Ramos (cell line): ENCODE data around the gene RPS6KA4.

Source experiments
- in situ Hi-C: fragments of 300-500 bp; cut with MboI; formaldehyde crosslinking; loops from one replicate; pipeline ENCODE4 v1.14.3; 2022; ENCODE audit warnings: low sequenced_read_pairs; ENCODE audit not compliant: unreplicated experiment

RPS6KA4 gene

DNA sequence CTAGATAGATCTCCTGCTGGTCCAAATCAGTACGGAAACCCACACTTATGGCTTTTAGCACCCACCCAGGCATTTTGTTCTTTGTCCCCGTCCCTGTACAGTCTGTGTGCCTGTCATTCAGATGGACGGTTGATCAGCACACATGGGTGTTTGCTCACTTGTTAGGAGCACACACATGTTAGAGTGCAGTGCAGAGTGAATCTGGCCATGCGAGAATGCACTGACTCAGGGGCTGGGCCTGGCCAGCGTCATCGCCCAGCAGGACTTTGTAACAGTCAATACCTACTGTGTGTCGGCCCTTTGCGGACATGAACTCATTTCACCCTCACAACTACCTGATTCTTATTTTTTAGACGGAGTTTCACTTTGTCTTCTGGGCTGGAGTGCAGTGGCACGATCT lies 3.4 kb downstream of the RPS6KA4 start:
- in situ Hi-C loops, result no loop called here

DNA sequence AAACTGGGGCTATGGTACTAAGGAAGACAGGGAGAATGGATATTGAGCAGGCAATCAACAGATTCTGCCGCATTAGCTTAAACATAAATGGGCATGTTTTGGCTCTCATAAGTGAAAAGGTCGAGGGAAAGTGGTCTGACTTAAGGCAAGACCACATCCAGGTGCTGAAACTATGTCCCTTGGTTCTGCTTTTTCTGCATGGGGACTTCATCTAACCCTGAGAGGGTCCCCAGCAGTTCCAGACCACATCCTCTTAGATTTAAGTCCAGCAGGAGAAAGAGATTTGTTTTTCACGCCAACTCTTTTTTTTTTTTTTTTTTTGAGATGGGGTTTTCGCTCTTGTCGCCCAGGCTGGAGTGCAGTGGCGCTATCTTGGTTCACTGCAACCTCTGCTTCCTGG lies 5.5 kb downstream of the RPS6KA4 start:
- in situ Hi-C loops, result no loop called here

GRCh38 chr11:64364911-64365310 lies 5.9 kb downstream of the RPS6KA4 start:
- in situ Hi-C loops, result no loop called here

DNA sequence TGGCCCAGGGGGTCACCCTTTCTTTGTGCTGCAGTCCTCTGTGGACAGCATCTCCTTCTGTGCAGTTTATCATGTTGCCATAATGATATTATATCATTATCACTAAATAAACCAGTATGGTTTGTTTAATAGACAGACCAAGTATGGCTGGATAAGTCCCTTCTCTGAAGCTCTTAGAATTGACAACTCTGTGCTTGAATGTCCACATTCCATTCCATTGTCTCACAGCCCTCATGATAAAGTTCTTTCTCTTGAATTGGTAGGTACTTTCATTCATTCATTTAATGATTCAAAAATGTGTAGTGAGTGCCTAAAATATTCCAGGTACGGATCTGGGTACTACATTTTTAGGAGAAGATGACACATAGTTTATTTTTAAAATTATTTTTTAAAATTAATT lies 7.8 kb downstream of the RPS6KA4 start:
- in situ Hi-C loops, result no loop called here

DNA sequence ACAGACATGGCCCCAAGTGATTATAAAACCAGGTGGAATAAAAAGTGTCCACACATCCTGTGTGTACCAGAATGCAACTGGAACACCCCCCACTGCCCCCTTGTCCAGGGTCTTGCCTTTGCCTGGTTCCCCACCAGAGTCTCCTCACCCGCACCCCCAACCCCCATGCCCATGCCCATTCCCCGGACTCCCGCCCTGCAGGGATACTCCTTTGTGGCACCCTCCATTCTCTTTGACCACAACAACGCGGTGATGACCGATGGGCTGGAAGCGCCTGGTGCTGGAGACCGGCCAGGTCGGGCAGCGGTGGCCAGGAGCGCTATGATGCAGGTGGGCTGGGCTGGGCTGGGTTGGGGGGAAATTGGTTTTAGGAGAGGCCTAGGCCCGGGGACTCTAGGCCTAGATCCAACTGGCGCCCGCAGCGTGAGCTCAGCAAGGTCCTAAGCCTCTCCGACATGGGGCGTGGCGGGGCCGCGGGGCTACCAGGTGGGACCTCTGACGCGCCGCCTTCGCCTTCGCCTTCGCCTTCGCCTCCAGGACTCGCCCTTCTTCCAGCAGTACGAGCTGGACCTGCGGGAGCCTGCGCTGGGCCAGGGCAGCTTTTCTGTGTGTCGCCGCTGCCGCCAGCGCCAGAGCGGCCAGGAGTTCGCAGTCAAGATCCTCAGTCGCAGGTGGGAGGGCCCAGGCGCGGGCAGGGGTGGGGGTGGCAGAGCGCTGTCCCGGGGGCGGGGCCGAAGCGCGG lies 9.1 kb downstream of the RPS6KA4 start:
- in situ Hi-C loops, result no loop called here

- in situ Hi-C loops, result no loop called here
Observed at GRCh38 chr11:64368673-64369074, 9.7 kb downstream of the RPS6KA4 start.

- in situ Hi-C loops, result no loop called here
Observed at GRCh38 chr11:64369440-64370421, 10.8 kb downstream of the RPS6KA4 start.

GRCh38 chr11:64371201-64371600 lies 12.2 kb downstream of the RPS6KA4 start:
- in situ Hi-C loops, result no loop called here

- in situ Hi-C loops, result no loop called here
Observed at GRCh38 chr11:64372021-64372420, 13.1 kb downstream of the RPS6KA4 start.

DNA sequence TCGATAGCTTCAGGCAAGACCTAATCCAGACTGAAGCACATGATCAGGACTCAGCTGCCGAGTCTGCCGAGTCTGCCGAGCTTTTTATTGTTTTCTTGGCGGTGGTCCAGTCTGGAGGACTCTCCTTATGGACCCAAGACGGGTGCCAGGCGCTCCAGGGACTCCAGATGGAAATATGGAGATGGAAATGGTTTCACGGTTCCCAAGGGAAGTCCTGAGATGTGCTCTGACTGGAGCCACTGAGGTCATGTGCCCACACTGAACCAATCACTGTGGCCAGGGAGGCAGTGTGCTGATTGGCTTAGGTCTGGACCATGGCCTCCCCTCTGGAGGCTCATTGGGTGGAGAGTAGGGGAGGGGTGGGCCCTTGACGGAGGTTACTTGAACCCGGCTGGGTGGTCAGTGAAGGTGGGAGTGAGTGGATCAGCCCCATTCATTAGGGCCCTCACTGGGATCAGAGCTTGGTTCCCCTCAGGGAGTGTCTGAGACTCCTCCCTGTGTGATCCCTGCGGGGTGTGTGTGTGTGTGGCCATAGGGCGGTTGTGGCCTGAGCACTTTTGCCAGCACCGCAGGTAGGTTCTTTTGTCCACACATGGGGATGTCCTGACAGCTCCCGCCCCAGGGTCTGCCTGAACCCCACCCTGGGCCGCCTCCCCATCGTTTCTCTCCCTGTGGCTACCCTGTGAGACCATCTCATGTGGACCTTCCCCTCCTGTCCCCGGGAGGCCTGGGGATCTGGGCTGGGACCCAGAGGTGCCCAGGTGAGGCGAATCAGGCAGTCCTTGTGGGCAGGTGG lies 14.0 kb downstream of the RPS6KA4 start:
- in situ Hi-C loops, result no loop called here

- in situ Hi-C loops, result no loop called here
Observed at GRCh38 chr11:64373598-64373974, 14.6 kb downstream of the RPS6KA4 start.

DNA sequence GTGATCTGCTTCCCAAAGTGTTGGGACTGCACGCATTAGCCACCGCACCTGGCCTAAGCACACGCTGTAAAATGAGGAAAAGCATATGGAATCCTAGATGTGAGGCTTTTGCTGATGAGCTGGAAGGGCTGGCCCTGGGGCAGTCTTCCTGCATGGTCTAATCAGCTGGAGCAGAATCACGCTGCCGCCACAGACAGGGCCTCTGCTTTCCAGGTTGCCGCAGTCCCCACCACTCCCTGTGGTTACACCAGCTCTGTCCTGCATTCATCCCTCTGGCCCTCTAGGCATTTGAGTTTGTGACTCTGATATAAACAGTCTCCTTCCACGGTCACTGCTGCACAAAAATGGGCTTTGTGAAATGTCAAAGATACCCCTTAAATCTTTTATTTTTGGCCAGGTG lies 17.1 kb downstream of the RPS6KA4 start:
- in situ Hi-C loops, result no loop called here

GRCh38 chr11:64378335-64378880 lies 19.4 kb downstream of the RPS6KA4 start:
- in situ Hi-C loops, result no loop called here

GRCh38 chr11:64379160-64379559 lies 20.2 kb downstream of the RPS6KA4 start:
- in situ Hi-C loops, result no loop called here

GRCh38 chr11:64379817-64380709 lies 21.1 kb downstream of the RPS6KA4 start:
- in situ Hi-C loops, result no loop called here

DNA sequence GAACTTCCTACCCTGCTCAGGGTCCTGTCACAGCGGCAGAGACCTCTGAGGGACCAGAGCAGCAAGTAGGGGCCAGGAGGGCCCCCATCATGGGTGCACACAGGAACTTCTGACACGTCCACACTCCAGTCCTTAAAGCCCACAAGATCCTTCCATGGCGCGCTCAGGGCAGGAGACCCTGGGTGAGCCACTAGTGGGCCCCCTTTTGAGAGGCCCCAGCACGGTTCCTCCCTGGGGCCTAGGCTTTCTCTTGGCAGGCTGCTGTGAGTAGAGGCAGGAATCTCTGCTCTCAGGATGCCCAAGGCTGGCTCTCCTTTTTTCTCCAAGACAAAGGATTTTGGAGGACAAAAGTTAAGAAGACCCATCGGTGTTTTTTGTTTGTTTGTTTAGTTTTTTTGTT lies 22.4 kb downstream of the RPS6KA4 start:
- in situ Hi-C loops, result no loop called here

DNA sequence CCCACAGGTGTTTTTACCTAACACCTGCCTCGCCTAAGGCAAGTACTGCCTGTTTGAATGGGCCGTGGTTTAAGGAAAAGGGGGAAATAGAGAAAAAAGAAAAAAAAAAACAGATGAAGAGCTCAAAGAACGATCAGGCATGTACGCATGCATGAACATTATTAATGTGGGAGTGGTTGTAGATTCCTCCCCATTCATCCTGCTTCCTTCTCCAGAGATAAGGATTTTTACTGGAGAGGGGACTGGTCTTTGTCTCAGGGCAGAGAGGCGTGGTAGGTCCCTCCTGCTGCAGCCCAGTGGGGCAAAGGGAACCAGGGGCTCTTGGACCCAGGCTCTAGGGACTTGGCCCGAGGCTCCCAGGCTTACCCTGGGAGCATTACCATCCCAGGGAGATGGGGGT lies 23.1 kb downstream of the RPS6KA4 start:
- in situ Hi-C loops, result no loop called here

GRCh38 chr11:64382586-64382985 lies 23.6 kb downstream of the RPS6KA4 start:
- in situ Hi-C loops, result no loop called here

DNA sequence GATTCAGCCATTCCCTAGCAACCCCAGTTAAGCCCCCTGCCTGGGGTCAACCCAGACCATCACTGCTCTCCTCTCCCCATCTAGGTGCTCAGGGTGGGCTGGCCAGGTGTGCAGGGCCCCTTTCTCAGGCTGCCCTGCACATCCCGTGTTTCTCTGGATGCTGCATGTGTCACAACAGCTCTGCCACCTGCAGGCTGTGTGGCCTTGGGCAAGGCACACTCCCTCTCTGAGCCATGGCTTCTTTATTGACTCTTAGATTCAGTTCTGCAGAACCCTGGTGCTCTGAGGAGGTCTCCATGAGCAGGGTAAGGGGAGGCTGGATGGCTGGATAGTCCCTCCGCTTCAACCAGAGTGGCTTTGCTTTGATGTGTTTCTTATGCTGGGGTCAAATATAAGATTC lies 24.6 kb downstream of the RPS6KA4 start:
- in situ Hi-C loops, result no loop called here
